NCI-H1105 treated with DMSO at 0.1 percent for 48 hours (cell line): ENCODE results near the gene MRGPRE.

Source experiments
- DNase-seq: peaks from one replicate; lab custom pipeline; 2025; lab: John Stamatoyannopoulos, UW

Gene MRGPRE

DNA sequence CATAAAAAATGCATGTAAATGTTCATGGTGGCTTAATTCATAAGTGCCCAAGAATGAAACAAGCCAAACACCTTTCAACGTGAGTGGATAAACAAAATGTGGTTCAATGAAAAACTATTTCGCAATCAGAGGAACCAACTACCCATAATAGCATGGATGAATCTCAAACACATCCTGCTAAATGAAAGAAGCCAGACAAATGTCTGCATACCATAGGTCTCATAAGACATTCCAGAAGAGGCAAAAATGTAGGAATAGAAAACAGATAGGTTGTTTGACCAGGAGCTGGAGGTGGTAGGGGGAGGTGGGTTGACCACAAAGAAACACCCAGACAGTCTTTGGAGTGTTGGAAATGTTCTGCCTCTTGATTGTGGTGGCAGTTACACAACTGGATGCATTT lies 53.9 kb downstream of the MRGPRE start:
- no peak for DNase-seq

DNA sequence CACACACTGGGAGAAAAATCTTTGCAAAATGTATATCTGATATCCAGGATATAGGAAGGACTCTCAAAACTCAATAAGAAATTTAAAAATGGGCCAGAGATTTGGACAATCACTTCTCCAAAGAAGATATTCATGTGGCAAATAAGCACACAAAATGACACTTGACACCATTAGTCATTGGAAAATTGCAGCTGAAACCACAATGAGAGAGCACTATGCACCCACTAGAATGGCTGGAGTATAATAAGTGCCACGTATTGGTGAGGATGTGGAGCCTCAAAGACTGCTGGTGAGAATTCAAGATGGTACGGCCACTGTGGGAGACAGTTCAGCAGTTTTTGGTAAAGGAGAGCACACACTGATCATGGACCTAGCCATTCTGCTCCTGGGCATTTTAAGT lies 54.3 kb downstream of the MRGPRE start:
- no peak for DNase-seq
